Activated effector memory CD4-positive, alpha-beta T cell treated with anti-CD3 and anti-CD28 coated beads, Interleukin-2, amount 50 U/mL, for 16 hours (primary cell): Measurements from ENCODE around the gene AGPAT2.
"Not testable (repeated sequence)": the region's sequence is repeated elsewhere in the genome, so short reads cannot be mapped to it uniquely, and the experiment has no call there.

Source experiments
- DNase-seq: peaks from one replicate; pipeline ENCODE4 v3.0.0-alpha.2; 2020

Gene AGPAT2

DNA sequence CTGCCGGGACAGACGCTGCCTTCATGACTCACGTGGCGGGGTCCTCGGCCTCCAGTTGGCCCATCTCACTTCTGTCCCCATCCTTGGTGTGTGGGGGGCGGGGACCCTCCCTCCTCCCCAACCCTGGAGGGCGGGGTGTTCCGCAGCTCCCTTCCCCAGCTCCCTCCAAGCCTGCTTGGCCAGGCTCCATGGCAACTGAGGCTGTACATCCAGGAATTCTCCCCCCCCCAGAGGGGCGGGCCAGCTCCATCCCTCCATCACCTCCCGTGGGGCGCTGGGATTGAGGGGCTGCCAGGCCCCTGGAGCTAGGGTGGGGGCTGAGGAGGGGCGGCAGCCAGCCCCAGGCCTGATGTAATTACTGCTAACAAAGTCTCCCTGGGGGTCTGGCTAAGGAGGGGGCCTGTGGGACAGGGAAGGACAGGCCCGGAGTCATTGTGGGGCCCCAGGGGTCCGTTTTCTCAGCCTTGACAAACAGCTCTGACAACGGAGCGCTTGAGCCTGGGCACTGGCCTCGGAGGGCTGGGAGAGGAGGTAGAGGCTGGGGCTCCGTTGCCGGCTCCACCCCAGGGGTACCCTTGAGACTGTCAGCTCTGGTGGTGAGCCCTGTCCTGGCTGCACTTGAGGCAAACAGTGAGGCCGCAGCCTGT is 33.1 kb upstream of the AGPAT2 start:
- DNase-seq, result no peak

- DNase-seq, result no peak
Observed at GRCh38 chr9:136719195-136719880, 32.1 kb upstream of the AGPAT2 start.

- DNase-seq, result no peak
Observed at GRCh38 chr9:136718345-136719194, 31.3 kb upstream of the AGPAT2 start.

DNA sequence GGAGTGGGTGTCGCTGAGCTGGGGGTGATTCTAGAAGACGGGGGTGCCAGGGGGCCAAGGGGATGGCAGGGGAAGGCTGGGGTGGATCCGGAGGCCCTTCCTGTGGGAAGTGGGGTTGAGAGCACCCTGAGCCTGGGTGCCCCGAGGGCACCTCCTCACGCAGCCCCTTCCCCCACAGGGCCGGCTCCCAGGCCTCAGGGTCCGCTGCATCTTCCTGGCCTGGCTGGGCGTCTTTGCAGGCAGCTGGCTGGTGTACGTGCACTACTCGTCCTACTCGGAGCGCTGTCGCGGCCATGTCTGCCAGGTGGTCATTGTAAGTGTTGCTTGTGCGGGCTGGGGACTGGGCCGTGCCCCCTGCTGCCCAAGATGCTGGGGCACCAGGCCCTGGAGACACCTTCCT is 30.1 kb upstream of the AGPAT2 start:
- DNase-seq, result no peak

- no peak for DNase-seq
Observed at GRCh38 chr9:136714893-136715274, 27.6 kb upstream of the AGPAT2 start.

GRCh38 chr9:136714096-136714892 is 27.0 kb upstream of the AGPAT2 start:
- no peak for DNase-seq

GRCh38 chr9:136713550-136713949 is 26.3 kb upstream of the AGPAT2 start:
- DNase-seq, result no peak

DNA sequence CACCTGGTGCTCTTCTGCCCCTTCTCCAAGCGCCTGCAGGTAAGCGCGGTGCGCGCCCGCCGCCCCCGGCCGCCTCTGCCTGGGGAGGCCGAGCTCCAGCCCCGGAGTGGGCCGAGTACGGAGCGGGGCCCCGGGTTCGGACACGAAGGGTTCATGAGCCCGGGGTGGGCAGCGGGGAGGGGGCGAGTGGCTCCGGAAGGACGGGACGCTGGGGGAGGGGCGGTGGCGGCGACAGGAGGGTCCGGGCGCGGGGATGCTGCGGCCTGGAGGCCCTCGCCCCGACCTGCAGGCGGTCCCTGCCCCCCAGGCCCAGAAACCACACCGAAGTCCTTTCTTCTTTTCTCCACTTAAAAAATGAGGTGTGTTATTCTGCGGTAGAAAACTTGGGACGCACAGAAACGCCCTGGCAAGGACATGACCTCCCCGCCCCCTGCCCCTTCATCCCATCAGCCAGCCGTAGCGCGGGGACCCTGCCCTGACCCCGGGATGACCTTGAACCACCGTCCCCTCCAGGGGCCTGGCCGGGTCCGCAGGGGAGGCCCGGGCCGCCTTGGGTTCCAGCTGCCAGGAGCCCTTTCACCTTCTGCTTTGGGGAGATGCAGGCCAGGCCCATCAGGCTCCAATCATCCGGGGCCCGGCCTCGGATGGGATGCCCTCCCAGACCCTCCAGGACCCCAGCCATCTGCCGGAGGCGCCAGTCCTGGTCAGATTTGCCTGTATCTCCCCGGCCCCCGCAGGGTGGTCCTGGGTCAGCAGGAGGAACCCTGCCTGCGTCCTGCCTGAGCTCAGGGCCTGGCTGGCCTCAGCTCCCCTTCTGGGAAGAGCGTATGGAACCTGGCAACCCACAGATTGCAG is 25.7 kb upstream of the AGPAT2 start:
- no peak for DNase-seq

DNA sequence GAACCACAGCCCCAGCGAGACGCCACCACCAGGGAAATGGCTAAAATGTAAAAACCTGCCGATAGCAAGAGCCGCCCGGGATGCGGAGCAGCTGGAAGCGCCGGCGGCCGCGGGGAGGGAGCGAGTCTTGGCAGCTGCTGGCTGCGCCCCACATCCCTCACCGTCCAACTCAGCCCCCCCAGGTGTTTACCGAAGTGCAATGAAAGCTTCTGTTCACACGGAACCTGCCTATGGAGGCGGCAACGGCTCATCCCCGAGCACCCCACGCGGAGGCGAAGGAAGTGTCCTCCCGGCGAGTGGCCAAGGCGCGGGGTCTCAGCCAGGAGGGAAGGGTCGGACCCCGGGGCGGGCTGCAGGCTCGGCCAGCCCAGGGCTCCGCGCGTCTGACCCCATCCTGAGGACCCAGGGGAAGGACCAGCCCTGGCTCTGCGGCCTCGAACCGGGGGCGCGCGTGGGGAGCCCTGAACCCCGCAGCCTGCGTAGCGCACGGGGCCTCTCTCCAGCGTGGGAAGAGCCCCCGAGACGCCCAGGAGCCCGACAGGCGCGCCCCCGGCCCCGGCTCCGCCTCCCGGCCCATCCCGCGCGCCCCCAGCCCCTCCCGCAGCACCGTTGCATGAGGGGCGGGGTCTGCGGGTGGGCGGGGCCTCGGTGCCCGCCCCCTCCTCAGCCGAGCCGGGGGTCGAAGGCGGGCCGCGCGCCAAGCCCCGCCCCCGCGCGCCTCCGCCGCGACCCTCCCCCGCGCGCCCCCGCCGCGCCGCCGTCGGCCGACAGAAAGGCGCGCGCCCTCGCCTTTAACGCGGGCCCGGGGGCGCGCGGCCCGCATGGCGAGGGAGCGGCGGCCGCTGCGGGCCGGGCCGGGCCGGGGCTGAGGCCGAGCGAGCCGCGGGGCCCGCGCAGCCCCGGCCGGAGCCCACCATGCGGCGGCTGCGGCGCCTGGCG is 24.8 kb upstream of the AGPAT2 start, which contains the start of gene DIPK1B:
Gene DIPK1B (plus strand): TSS at position 822 of the 939 bp plus-strand sequence. CDS start 94 bp downstream, at position 916.
- no peak for DNase-seq

DNA sequence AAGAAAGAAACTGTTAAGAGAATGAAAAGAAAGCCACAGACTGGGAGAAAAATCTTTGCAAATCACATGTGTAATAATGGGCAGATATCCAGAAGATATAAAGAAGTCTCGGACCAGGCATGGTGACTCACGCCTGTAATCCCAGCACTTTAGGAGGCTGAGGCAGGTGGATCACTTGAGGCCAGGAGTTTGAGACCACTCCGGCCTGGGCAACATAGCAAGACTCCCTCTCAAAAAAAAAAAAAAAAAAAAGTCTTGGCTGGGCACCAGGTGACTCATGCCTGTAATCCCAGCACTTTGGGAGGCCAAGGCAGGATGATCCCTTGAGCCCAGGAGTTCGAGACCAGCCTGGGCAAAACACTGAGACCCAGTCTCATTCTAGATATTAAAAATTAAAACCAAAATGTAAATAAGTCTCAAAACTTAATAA is 24.0 kb upstream of the AGPAT2 start:
- not testable (repeated sequence) for DNase-seq

DNA sequence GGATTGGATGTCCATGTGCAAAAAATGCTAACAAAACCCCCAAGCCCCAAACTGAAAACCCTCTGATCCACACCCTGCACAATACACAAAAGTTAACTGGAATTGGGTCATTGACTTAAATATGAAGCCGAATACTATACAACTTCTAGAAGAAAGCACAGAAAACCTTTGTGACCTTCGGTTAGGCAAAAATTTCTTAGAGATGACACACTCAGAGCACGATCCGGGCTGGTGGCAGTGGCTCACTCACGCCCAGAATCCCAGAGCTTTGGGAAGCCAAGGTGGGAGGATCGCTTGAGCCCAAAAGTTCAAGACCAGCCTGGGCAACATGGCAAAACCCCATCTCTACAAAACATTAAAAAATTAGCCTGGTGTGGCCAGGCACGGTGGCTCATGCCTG is 23.3 kb upstream of the AGPAT2 start:
- no peak for DNase-seq

DNA sequence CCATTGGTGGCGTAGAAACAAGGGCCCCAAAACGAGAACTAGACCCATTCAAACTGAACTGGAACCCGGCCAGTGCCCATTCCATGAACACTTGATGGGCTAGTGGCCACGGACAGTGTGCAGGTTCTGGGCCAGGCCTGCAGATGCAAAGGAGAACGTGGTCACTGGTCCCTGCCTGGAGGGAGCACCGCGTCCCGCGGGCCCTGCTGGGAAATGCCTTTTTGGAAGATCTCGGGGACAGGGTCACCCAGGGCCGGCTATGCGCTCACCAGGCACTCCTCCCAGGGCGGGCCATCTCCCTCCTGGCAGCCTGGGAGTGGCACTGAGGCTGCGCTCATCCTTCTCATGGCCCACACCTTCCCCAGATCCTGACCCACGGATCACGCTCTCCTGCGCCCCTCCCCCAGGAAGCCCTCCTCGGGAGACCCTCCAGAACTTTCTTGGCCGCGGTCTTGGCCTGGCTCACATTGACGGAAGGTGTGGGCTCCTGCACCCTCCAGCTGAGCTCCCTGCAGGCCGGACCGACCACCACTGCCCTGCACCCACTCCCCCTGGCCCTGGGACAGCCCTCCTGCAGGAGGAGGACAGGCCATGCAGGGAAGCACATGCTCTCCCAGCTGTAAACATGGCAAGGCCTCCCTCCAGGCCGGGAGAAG is 22.3 kb upstream of the AGPAT2 start:
- no peak for DNase-seq

DNA sequence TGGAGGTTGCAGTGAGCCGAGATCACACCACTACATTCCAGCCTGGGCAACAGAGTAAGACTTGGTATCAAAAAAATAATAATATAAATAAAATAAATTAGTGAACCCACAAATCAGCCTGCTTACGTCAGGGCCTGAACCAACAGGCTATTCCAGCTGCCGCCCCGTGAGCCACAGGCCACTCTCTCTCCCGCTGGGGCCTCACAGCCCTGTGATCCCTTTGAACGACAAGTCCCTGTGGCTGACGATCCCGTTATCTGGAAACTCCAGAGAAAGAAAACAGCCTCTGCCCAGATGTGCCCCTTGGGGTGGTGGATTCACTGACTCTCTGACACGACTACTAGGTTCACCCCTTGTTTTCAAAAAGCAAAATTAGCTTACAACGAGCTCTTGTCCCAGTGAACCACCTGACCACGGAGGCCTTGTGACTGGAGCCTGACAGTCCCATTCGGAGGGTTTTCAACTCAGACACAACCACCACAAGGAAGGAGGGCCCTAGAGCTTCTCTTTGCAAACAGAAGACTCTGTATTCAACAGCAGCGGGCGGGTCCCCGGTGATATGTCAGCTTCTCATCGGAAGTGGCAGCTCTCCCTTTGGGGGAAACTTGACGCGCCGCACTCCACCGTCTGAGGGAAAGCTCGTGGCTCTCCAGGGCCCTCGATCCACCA is 20.7 kb upstream of the AGPAT2 start:
- no peak for DNase-seq

- no peak for DNase-seq
Observed at GRCh38 chr9:136707011-136707410, 19.8 kb upstream of the AGPAT2 start.

GRCh38 chr9:136705564-136705963 is 18.3 kb upstream of the AGPAT2 start:
- DNase-seq, result no peak

- not testable (repeated sequence) for DNase-seq
Observed at GRCh38 chr9:136704741-136705140, 17.5 kb upstream of the AGPAT2 start.

GRCh38 chr9:136703276-136703860 is 16.1 kb upstream of the AGPAT2 start:
- no peak for DNase-seq

DNA sequence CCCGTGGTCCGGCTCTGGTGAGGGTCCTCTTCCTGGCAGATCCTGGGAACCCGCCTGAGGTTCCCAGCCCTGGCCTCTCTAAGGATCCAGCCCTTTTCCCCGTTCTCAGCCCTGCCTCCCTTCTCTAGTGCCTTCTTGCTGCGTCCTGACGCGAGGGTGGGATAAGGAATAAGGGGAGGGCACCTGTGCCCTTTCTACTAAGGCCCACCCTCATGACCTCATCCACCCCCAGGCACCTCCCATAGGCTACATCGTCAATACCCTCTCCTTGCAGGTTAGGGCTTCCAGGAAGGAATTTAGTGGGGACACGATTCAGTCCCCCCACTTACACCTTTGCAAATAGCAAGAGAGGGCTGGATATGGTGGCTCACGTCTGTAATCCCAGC is 14.4 kb upstream of the AGPAT2 start:
- DNase-seq, result no peak
